ENCODE results near the gene CDK5RAP1. TPM values are rescaled to one million over a fixed set of nuclear protein-coding genes. Genes with fewer than 3 reads are reported as not detected.

CDK5RAP1 gene
- total and polyA plus RNA-seq, 4 donors = 11.3 to 22.1 (median 14.8) TPM

DNA sequence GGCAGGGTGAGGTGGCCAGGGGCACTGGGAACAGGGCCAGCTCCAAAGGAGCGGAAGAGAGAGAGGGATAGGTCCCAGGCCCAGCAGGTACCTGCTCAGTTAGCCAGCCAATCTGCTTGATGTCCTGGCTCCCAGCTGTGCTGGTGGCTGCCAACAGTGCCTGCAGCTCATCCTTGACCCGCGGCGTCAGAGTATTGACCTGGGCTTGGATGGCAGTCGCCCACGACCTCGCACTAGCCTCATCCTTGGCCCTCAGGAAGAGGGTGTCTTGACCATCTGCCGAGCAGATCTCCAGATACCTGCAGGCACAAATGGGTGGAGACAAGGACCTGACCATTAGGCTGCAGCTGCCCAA lies 11.1 kb upstream of the CDK5RAP1 start:
- no peak overlapping the region for H3K9ac ChIP-seq (ENCODE audit: low read depth in 1 of 2, low read length in 2 of 2)
- no peak for TF ChIP-seq TAF1 (conservative IDR thresholded peaks at IDR 0.05)
- no peak for TF ChIP-seq SP1 (IDR thresholded peaks at IDR 0.05)
- no peak for TF ChIP-seq REST (IDR thresholded peaks at IDR 0.05)
- TF ChIP-seq YY1 (IDR thresholded peaks at IDR 0.05) = no peak
- TF ChIP-seq, protein P1, sequence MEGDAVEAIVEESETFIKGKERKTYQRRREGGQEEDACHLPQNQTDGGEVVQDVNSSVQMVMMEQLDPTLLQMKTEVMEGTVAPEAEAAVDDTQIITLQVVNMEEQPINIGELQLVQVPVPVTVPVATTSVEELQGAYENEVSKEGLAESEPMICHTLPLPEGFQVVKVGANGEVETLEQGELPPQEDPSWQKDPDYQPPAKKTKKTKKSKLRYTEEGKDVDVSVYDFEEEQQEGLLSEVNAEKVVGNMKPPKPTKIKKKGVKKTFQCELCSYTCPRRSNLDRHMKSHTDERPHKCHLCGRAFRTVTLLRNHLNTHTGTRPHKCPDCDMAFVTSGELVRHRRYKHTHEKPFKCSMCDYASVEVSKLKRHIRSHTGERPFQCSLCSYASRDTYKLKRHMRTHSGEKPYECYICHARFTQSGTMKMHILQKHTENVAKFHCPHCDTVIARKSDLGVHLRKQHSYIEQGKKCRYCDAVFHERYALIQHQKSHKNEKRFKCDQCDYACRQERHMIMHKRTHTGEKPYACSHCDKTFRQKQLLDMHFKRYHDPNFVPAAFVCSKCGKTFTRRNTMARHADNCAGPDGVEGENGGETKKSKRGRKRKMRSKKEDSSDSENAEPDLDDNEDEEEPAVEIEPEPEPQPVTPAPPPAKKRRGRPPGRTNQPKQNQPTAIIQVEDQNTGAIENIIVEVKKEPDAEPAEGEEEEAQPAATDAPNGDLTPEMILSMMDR (IDR thresholded peaks at IDR 0.05; ENCODE audit: low read depth, low read length, missing input control) = no peak
- TF ChIP-seq ZBTB33 (IDR thresholded peaks at IDR 0.05) = no peak
- no peak for TF ChIP-seq RAD21 (IDR thresholded peaks at IDR 0.05)
- TF ChIP-seq HNF4G (IDR thresholded peaks at IDR 0.05) = no peak
- TF ChIP-seq GABPA (IDR thresholded peaks at IDR 0.05 in 1 of 2, conservative IDR thresholded peaks at IDR 0.05 in 1 of 2) = no peak
- no peak for TF ChIP-seq EGR1 (IDR thresholded peaks at IDR 0.05; ENCODE audit: low read depth in 2 of 2)
- TF ChIP-seq FOXA1 (IDR thresholded peaks at IDR 0.05) = no peak
- no peak for TF ChIP-seq ATF3 (IDR thresholded peaks at IDR 0.05)
- TF ChIP-seq HNF4A (conservative IDR thresholded peaks at IDR 0.05) = no peak
- no peak for TF ChIP-seq JUND (IDR thresholded peaks at IDR 0.05)
- no peak for TF ChIP-seq FOXA2 (IDR thresholded peaks at IDR 0.05)
- no peaks in the 10 kb centered on the region for H3K9me3 ChIP-seq (ENCODE audit: control insufficient read depth in 4 of 4, low read length in 3 of 4)
- no peaks in the 10 kb centered on the region for H3K27me3 ChIP-seq (ENCODE audit: control insufficient read depth in 4 of 4, insufficient read depth in 4 of 4, low read length in 3 of 4)
- H3K36me3 ChIP-seq (ENCODE audit: control insufficient read depth in 4 of 4, insufficient read depth in 3 of 4, low read depth in 1 of 4, low read length in 3 of 4) = peaks cover under 1 to 26% (median 6%) of the 10 kb centered on the region in 4 donors
- peaks cover 0 to 3% (median 0%) of the 10 kb centered on the region in 4 donors for H3K4me1 ChIP-seq (ENCODE audit: control insufficient read depth in 4 of 4, insufficient read depth in 4 of 4, low read length in 3 of 4)
- no peak overlapping the region for H3K4me3 ChIP-seq (ENCODE audit: low read depth in 1 of 3, low read length in 3 of 3)
- 52% methylated on average over 8 of the region's 8 CpGs for WGBS
- DNase-seq (ENCODE audit: low spot score) = no peak
- no peak overlapping the region for H3K27ac ChIP-seq (ENCODE audit: low read depth in 1 of 2, low read length in 2 of 2)

DNA sequence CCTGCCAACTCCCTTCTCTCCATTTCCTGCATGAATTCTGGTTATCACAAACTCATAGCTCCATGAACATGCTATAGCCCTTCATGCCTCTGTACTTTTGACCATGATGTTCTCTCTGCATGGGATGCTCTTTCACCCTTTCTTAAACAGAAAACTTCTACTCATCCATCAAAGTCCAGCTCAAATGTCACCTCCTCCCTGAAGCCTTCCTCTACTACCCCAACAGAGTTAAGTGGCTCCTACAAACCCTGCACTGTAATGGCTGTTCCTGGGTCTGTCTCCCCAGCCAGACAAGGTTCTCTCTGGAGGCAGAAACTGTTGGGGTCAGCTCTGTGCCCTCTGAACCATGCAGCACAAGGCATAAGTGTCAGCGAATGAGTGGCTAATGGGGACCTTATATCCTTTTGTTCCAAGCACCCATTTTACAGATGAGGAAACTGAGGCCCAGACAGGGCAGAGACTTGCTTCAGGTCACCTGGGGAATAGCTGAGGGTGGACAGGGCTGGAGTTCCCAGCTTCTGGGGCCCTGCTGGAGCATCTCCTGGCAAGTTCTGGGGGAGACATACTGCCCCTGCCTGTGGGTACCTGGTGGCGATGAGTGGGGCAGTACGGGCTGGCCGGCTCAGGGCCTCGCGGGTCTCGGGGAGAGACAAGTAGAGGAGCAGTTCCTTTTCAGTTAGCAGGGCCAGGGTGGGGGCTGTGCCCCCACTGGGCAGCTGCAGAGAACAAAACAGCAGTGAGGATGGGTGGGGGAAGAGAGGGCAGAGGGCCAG lies 10.6 kb upstream of the CDK5RAP1 start:
- no peaks in the 10 kb centered on the region for H3K27me3 ChIP-seq (ENCODE audit: control insufficient read depth in 4 of 4, insufficient read depth in 4 of 4, low read length in 3 of 4)
- H3K36me3 ChIP-seq (ENCODE audit: control insufficient read depth in 4 of 4, insufficient read depth in 3 of 4, low read depth in 1 of 4, low read length in 3 of 4) = peaks cover 4 to 28% (median 7%) of the 10 kb centered on the region in 4 donors
- peaks cover 0 to 3% (median 0%) of the 10 kb centered on the region in 4 donors for H3K4me1 ChIP-seq (ENCODE audit: control insufficient read depth in 4 of 4, insufficient read depth in 4 of 4, low read length in 3 of 4)
- H3K27ac ChIP-seq (ENCODE audit: low read depth in 1 of 2, low read length in 2 of 2) = no peak overlapping the region
- no peak for TF ChIP-seq YY1 (IDR thresholded peaks at IDR 0.05)
- TF ChIP-seq HNF4G (IDR thresholded peaks at IDR 0.05) = no peak
- TF ChIP-seq TAF1 (conservative IDR thresholded peaks at IDR 0.05) = no peak
- no peak for TF ChIP-seq ZBTB33 (IDR thresholded peaks at IDR 0.05)
- no peak for TF ChIP-seq RAD21 (IDR thresholded peaks at IDR 0.05)
- 99% methylated on average over 7 of the region's 7 CpGs for WGBS
- H3K9ac ChIP-seq (ENCODE audit: low read depth in 1 of 2, low read length in 2 of 2) = no peak overlapping the region
- DNase-seq (ENCODE audit: low spot score) = no peak
- H3K4me3 ChIP-seq (ENCODE audit: low read depth in 1 of 3, low read length in 3 of 3) = no peak overlapping the region
- no peaks in the 10 kb centered on the region for H3K9me3 ChIP-seq (ENCODE audit: control insufficient read depth in 4 of 4, low read length in 3 of 4)

Data from liver (tissue), 9 donors.